Stimulated activated CD4-positive, alpha-beta T cell treated with anti-CD3 and anti-CD28 coated beads, Interleukin-4, amount 100 ng/mL, for 48 hours (primary cell): ENCODE data around the gene MGST3.
"Not testable (repeated sequence)": the region's sequence is repeated elsewhere in the genome, so short reads cannot be mapped to it uniquely, and the experiment has no call there.

Experiments used
- DNase-seq, 2 donors: peaks; one replicate each; pipeline ENCODE4 v3.0.0-alpha.2; 2020; ENCODE audit warnings: low read depth in 2 of 2

MGST3 gene

GRCh38 chr1:165629151-165629550, 1.9 kb upstream of the MGST3 start:
- DNase-seq: no peak

- no peak for DNase-seq
Measured at GRCh38 chr1:165629848-165630628, 996 bp upstream of the MGST3 start.

GRCh38 chr1:165631342-165632151, 513 bp downstream of the MGST3 start:
- DNase-seq: peak; percentile 21 to 42

- DNase-seq: no peak
Measured at GRCh38 chr1:165632152-165632469, 1.1 kb downstream of the MGST3 start.

GRCh38 chr1:165632491-165632890, 1.5 kb downstream of the MGST3 start:
- DNase-seq: no peak

GRCh38 chr1:165633614-165634013, 2.6 kb downstream of the MGST3 start:
- no peak for DNase-seq

GRCh38 chr1:165634154-165634921, 3.3 kb downstream of the MGST3 start:
- no peak for DNase-seq

- DNase-seq: no peak
Measured at GRCh38 chr1:165635329-165635728, 4.3 kb downstream of the MGST3 start.

- DNase-seq: no peak
Measured at GRCh38 chr1:165635823-165636222, 4.8 kb downstream of the MGST3 start.

- DNase-seq: no peak
Measured at GRCh38 chr1:165637427-165637826, 6.4 kb downstream of the MGST3 start.

GRCh38 chr1:165638211-165638610, 7.2 kb downstream of the MGST3 start:
- not testable (repeated sequence) for DNase-seq

- DNase-seq: no peak
Measured at GRCh38 chr1:165639821-165640623, 9.0 kb downstream of the MGST3 start.

- no peak for DNase-seq
Measured at GRCh38 chr1:165641231-165641987, 10.4 kb downstream of the MGST3 start.

- no peak for DNase-seq
Measured at GRCh38 chr1:165644064-165644735, 13.2 kb downstream of the MGST3 start.

GRCh38 chr1:165645654-165646366, 14.8 kb downstream of the MGST3 start:
- DNase-seq: no peak

GRCh38 chr1:165647517-165647916, 16.5 kb downstream of the MGST3 start:
- no peak for DNase-seq

GRCh38 chr1:165647970-165648369, 16.9 kb downstream of the MGST3 start:
- no peak for DNase-seq

- no peak for DNase-seq
Measured at GRCh38 chr1:165648919-165649572, 18.0 kb downstream of the MGST3 start.

GRCh38 chr1:165650981-165651625, 20.1 kb downstream of the MGST3 start:
- DNase-seq: no peak
